ENCODE results near the gene DEUP1. TPM values are rescaled to one million over a fixed set of nuclear protein-coding genes. Genes with fewer than 3 reads are reported as not detected.

Gene DEUP1
- not detected for total RNA-seq

- H3K9me3 Mint-ChIP-seq, result no peaks in the 10 kb centered on the region
- H3K4me3 Mint-ChIP-seq, result peak within 1 kb of the TSS; percentile 55
- ChIA-PET CTCF (no interaction called here), POLR2A (no interaction called here)
- ATAC-seq, result peak; percentile 55
- peaks cover 5% of the 10 kb centered on the region for H3K4me1 Mint-ChIP-seq (ENCODE audit: low read depth)
- H3K27me3 Mint-ChIP-seq, result peaks cover 27% of the 10 kb centered on the region
- no peaks in the 10 kb centered on the region for H3K36me3 Mint-ChIP-seq (ENCODE audit: low read depth)
- intact Hi-C loops (cut with micrococcal nuclease), result no loop called here
- no peak within 1 kb of the TSS for H3K27ac Mint-ChIP-seq
- TF ChIP-seq, protein P1, sequence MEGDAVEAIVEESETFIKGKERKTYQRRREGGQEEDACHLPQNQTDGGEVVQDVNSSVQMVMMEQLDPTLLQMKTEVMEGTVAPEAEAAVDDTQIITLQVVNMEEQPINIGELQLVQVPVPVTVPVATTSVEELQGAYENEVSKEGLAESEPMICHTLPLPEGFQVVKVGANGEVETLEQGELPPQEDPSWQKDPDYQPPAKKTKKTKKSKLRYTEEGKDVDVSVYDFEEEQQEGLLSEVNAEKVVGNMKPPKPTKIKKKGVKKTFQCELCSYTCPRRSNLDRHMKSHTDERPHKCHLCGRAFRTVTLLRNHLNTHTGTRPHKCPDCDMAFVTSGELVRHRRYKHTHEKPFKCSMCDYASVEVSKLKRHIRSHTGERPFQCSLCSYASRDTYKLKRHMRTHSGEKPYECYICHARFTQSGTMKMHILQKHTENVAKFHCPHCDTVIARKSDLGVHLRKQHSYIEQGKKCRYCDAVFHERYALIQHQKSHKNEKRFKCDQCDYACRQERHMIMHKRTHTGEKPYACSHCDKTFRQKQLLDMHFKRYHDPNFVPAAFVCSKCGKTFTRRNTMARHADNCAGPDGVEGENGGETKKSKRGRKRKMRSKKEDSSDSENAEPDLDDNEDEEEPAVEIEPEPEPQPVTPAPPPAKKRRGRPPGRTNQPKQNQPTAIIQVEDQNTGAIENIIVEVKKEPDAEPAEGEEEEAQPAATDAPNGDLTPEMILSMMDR (IDR thresholded peaks at IDR 0.05), result no peak
- peak; percentile 25 for DNase-seq
These were observed at the start of gene DEUP1 for GRCh38 chr11:93330446-93330984. Gene DEUP1 (plus strand): TSS chr11:93330742. CDS start chr11:93332260, 1,518 bp downstream.

DNA sequence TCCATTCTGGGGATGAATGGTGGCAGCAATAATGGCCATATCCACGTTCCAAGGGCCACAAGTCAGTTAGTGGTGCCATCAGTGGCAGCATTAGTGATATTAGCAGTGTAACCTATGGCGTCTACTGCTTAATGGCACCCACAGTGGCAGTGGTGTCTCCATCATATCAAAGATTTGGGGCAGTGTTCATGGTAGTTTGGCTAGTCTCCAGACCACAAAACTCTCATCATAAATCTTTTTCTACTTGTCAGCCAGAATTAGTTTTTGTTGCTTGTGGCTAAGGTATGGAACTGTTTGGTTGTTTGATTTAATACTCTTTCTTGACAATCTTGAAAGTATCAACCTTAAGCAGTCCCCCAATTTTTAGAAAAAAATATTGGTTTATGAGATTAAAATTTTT is 45.1 kb upstream of the DEUP1 start:
- ChIA-PET POLR2A (no interaction called here), CTCF (no interaction called here)
- peaks cover 13% of the 10 kb centered on the region for H3K27me3 Mint-ChIP-seq
- no peak overlapping the region for H3K27ac Mint-ChIP-seq
- no peaks in the 10 kb centered on the region for H3K4me1 Mint-ChIP-seq (ENCODE audit: low read depth)
- no peak overlapping the region for H3K4me3 Mint-ChIP-seq
- no peaks in the 10 kb centered on the region for H3K9me3 Mint-ChIP-seq
- intact Hi-C loops (cut with micrococcal nuclease), result no loop called here
- TF ChIP-seq, protein P1 (IDR thresholded peaks at IDR 0.05), result no peak
- DNase-seq (no peak), ATAC-seq (no peak)
- H3K36me3 Mint-ChIP-seq (ENCODE audit: low read depth), result no peaks in the 10 kb centered on the region

DNA sequence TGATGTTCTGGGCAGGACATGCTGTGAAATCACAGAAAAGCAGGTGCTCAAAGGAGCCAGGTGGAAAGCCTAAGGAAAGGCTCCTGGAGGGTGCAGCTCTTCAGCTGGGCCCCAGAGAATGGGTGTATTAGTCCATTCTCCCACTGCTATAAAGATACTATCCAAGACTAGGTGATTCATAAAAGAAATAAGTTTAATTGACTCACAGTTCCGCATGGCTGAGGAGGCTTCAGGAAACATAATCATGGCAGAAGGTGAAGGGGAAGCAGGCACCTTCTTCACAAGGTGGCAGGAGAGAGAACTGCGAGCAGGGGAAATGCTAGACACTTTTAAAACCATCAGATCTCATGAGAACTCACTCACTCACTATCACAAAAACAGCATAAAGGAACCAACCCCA is 43.1 kb upstream of the DEUP1 start:
- CTCF ChIA-PET, result no interaction called here
- POLR2A ChIA-PET, result no interaction called here
- TF ChIP-seq, protein P1 (IDR thresholded peaks at IDR 0.05), result no peak
- peaks cover 10% of the 10 kb centered on the region for H3K27me3 Mint-ChIP-seq
- H3K9me3 Mint-ChIP-seq, result no peaks in the 10 kb centered on the region
- no peak overlapping the region for H3K27ac Mint-ChIP-seq
- no peak for ATAC-seq
- no peak overlapping the region for H3K4me3 Mint-ChIP-seq
- H3K36me3 Mint-ChIP-seq (ENCODE audit: low read depth), result no peaks in the 10 kb centered on the region
- intact Hi-C loops (cut with micrococcal nuclease), result no loop called here
- no peaks in the 10 kb centered on the region for H3K4me1 Mint-ChIP-seq (ENCODE audit: low read depth)
- no peak for DNase-seq

GRCh38 chr11:93288079-93288478 is 42.5 kb upstream of the DEUP1 start:
- ChIA-PET POLR2A (no interaction called here), CTCF (no interaction called here)
- no peaks in the 10 kb centered on the region for H3K36me3 Mint-ChIP-seq (ENCODE audit: low read depth)
- no peak for ATAC-seq
- intact Hi-C loops (cut with micrococcal nuclease), result no loop called here
- no peak overlapping the region for H3K27ac Mint-ChIP-seq
- H3K4me3 Mint-ChIP-seq, result no peak overlapping the region
- DNase-seq, result no peak
- H3K4me1 Mint-ChIP-seq (ENCODE audit: low read depth), result no peaks in the 10 kb centered on the region
- TF ChIP-seq, protein P1 (IDR thresholded peaks at IDR 0.05), result no peak
- H3K27me3 Mint-ChIP-seq, result peaks cover 11% of the 10 kb centered on the region
- no peaks in the 10 kb centered on the region for H3K9me3 Mint-ChIP-seq

DNA sequence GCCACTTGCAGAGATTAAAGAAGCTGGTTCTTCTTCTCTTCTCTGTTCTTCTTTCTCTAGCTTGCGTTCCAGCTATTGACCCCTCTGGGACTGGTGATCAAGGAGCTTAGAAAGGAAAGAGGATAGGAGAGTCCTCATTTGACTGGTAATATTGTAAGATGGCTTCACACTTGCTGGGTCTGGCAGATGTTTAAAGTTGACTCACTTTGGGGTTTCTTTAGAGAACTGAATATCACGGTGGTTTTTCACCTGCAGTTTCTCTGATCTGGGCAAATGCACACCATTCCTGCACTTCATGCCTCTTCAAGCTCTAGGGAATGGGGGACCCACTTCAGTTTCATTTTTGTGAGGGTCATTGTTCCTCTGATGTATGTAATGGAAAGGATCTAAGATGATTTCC is 41.8 kb upstream of the DEUP1 start:
- Mint-ChIP-seq H3K27ac (no peak overlapping the region), H3K9me3 (no peaks in the 10 kb centered on the region), H3K36me3 (ENCODE audit: low read depth) (no peaks in the 10 kb centered on the region), H3K27me3 (peaks cover 11% of the 10 kb centered on the region), H3K4me1 (ENCODE audit: low read depth) (no peaks in the 10 kb centered on the region), H3K4me3 (no peak overlapping the region)
- TF ChIP-seq, protein P1 (IDR thresholded peaks at IDR 0.05), result no peak
- ATAC-seq (no peak), DNase-seq (no peak)
- POLR2A ChIA-PET, result no interaction called here
- CTCF ChIA-PET, result no interaction called here
- intact Hi-C loops (cut with micrococcal nuclease), result no loop called here

Data from activated CD8-positive, alpha-beta T cell treated with anti-CD3 and anti-CD28 coated beads for 36 hours (primary cell).